A673 (cell line): ENCODE results near the gene AGAP1. TPM values are rescaled to one million over a fixed set of nuclear protein-coding genes. Genes with fewer than 3 reads are reported as not detected.

Source experiments
- BruUV-seq: library from RNA; stranded (reverse); fragments of 400-500 nt; replicated peaks from 2 replicates; lab custom pipeline; 2021; lab: Mats Ljungman, UMichigan
- CTCF ChIA-PET: fragments of 300-600 bp; sonication (Branson Sonifier 250); formaldehyde crosslinking; loops from one replicate; lab custom pipeline; 2022; ENCODE audit warnings: antibody characterized with exemption; lab: Charles Lee
- POLR2A ChIA-PET: fragments of 300-600 bp; sonication (Branson Sonifier 250); formaldehyde crosslinking; loops from one replicate; lab custom pipeline; 2022; ENCODE audit warnings: antibody characterized with exemption; ENCODE audit not compliant: low non-redundant PET; lab: Charles Lee
- DNase-seq: peaks from one replicate; pipeline ENCODE4 v3.0.0-alpha.2; 2015; ENCODE audit warnings: low spot score
- H3K27ac ChIP-seq: fragments of 200-600 bp; sonication (generic); 2 replicates; pipeline ENCODE4 v1.5.1; 2016; ENCODE audit warnings: mixed run types, low read depth, mild to moderate bottlenecking, mixed read lengths, antibody characterized with exemption, low read length; ENCODE audit not compliant: poor library complexity, severe bottlenecking
- H3K27me3 ChIP-seq: fragments of 200-600 bp; sonication (generic); replicated peaks from 2 replicates; pipeline ENCODE4 v1.6.1; 2017; ENCODE audit warnings: mixed run types, low read depth, mild to moderate bottlenecking, mixed read lengths, antibody characterized with exemption, low read length; ENCODE audit not compliant: insufficient read depth, poor library complexity
- H3K36me3 ChIP-seq: fragments of 200-600 bp; sonication (generic); 2 replicates; pipeline ENCODE4 v1.6.1; 2016; ENCODE audit warnings: mixed run types, mild to moderate bottlenecking, mixed read lengths, antibody characterized with exemption, low read length; ENCODE audit not compliant: insufficient read depth, poor library complexity, severe bottlenecking
- H3K4me1 ChIP-seq: fragments of 200-600 bp; sonication (generic); 2 replicates; pipeline ENCODE4 v1.6.1; 2017; ENCODE audit warnings: mixed run types, mild to moderate bottlenecking, mixed read lengths, antibody characterized with exemption, low read length; ENCODE audit not compliant: insufficient read depth, poor library complexity, severe bottlenecking
- H3K4me3 ChIP-seq: fragments of 200-600 bp; sonication (generic); 2 replicates; pipeline ENCODE4 v1.5.1; 2016; ENCODE audit warnings: low read depth, mixed run types, mild to moderate bottlenecking, mixed read lengths, low read length; ENCODE audit not compliant: poor library complexity, severe bottlenecking
- H3K9me3 ChIP-seq: fragments of 200-600 bp; sonication (generic); 2 replicates; pipeline ENCODE4 v1.6.1; 2016; ENCODE audit warnings: mixed run types, low read depth, mild to moderate bottlenecking, mixed read lengths, antibody characterized with exemption, low read length; ENCODE audit not compliant: poor library complexity, severe bottlenecking
- CTCF ChIP-seq: fragments of 300-800, 200-600 bp; sonication (generic); conservative IDR thresholded peaks from 2 replicates; pipeline ENCODE4 v1.5.1; 2017; ENCODE audit warnings: low read depth, mild to moderate bottlenecking, antibody characterized with exemption, low read length, moderate library complexity, mixed read lengths
- EZH2 ChIP-seq: fragments of 200-600 bp; sonication (generic); IDR thresholded peaks from 2 replicates; pipeline ENCODE4 v1.6.1; 2017; ENCODE audit warnings: borderline replicate concordance, low read depth, mild to moderate bottlenecking, mixed read lengths, antibody characterized with exemption, low read length; ENCODE audit not compliant: poor library complexity, severe bottlenecking
- intact Hi-C: fragments of 100-400 bp; cut with micrococcal nuclease; formaldehyde crosslinking; loops from one replicate; pipeline ENCODE4 v1.10.0; 2022; ENCODE audit not compliant: unreplicated experiment
- total RNA-seq: library from RNA; stranded (reverse); gene quantifications from 2 replicates; pipeline ENCODE4 v1.2.3, GENCODE V29; 2021

AGAP1 gene
- total RNA-seq, 1 experiment from 2014 or later, result 25.3 TPM

GRCh38 chr2:235719146-235719942 is 225.5 kb downstream of the AGAP1 start:
- DNase-seq, result no peak
- no TSS peak for BruUV-seq
- H3K27ac ChIP-seq, result no peak overlapping the region
- no peaks in the 10 kb centered on the region for H3K36me3 ChIP-seq
- no peaks in the 10 kb centered on the region for H3K4me1 ChIP-seq
- CTCF ChIA-PET, result no interaction called here
- POLR2A ChIA-PET, result no interaction called here
- TF ChIP-seq CTCF, result no peak
- TF ChIP-seq EZH2, result no peak
- no peak overlapping the region for H3K4me3 ChIP-seq
- H3K9me3 ChIP-seq, result no peaks in the 10 kb centered on the region
- intact Hi-C loops, result no loop called here
- H3K27me3 ChIP-seq, result no peaks in the 10 kb centered on the region

DNA sequence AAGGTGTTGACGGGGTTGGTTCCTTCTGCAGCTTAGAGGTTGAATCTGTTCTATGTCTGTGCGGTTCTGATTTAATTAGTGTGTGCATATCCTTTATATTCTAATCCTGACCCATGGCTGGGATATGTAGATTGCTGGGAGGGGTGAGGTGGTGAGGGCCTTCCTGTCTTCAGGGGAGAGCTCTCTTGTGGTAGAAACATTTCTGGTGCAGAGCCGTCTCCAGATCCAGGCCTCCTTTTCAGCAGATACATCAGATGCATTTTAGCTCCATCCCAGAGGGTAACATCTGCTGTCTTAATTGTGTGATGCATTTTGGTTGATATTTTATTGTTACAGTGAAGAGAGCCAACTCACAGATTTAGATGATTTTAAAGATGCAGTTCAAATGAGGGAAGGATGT is 227.8 kb downstream of the AGAP1 start:
- no TSS peak for BruUV-seq
- DNase-seq, result no peak
- Histone ChIP-seq H3K9me3 (no peaks in the 10 kb centered on the region), H3K36me3 (no peaks in the 10 kb centered on the region), H3K27me3 (no peaks in the 10 kb centered on the region), H3K27ac (no peak overlapping the region), H3K4me1 (no peaks in the 10 kb centered on the region), H3K4me3 (no peak overlapping the region)
- intact Hi-C loops, result no loop called here
- no peak for TF ChIP-seq EZH2
- TF ChIP-seq CTCF, result no peak
- ChIA-PET POLR2A (no interaction called here), CTCF (interaction anchor here (0.6 kb wide), 1 partner anchor 25 kb away, joined by 6 read pairs; no protein-coding TSS in a partner anchor)

DNA sequence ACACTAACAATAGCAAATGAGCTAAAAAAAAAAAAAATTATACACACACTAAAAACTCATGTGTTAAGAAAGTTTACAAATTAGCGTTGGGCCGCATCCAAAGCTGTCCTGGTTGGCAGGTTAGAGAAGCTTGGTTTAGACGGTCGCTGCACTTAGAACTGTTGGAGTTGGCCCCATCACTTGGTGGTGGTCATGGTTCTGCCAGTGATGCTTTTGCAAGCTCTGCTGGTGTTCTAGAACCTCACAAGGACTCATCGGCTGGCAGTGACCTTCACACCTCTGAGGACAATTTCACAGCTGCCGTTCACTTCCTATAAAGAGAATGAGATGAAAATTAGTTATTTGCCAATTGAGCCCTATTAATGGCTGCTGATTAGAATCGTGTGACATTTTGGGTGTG is 229.0 kb downstream of the AGAP1 start:
- Histone ChIP-seq H3K9me3 (no peaks in the 10 kb centered on the region), H3K27ac (no peak overlapping the region), H3K36me3 (no peaks in the 10 kb centered on the region), H3K4me3 (no peak overlapping the region), H3K4me1 (no peaks in the 10 kb centered on the region), H3K27me3 (no peaks in the 10 kb centered on the region)
- POLR2A ChIA-PET, result no interaction called here
- BruUV-seq, result no TSS peak
- intact Hi-C loops, result no loop called here
- no peak for TF ChIP-seq CTCF
- no peak for TF ChIP-seq EZH2
- CTCF ChIA-PET, result no interaction called here
- DNase-seq, result no peak
